ENCODE results near the gene TEF.
"Not testable (repeated sequence)": the region's sequence is repeated elsewhere in the genome, so short reads cannot be mapped to it uniquely, and the experiment has no call there.

The TEF gene

GRCh38 chr22:41435560-41435959, 53.8 kb downstream of the TEF start:
- TF ChIP-seq CTCF (conservative IDR thresholded peaks at IDR 0.05; ENCODE audit: low read length) = no peak
- no peak for DNase-seq (ENCODE audit: low read depth)

GRCh38 chr22:41436322-41437113, 54.8 kb downstream of the TEF start:
- no peak overlapping the region for H3K4me3 ChIP-seq (ENCODE audit: low read length)
- TF ChIP-seq CTCF (conservative IDR thresholded peaks at IDR 0.05; ENCODE audit: low read length) = no peak
- DNase-seq (ENCODE audit: low read depth) = no peak

More at GRCh38 chr22:41435560-41435959, 53.8 kb downstream of the TEF start:
- H3K4me3 ChIP-seq (ENCODE audit: low read length) = no peak overlapping the region

GRCh38 chr22:41437198-41437597, 55.5 kb downstream of the TEF start:
- no peak for DNase-seq (ENCODE audit: low read depth)
- TF ChIP-seq CTCF (conservative IDR thresholded peaks at IDR 0.05; ENCODE audit: low read length) = no peak
- H3K4me3 ChIP-seq (ENCODE audit: low read length) = no peak overlapping the region

- not testable (repeated sequence) for DNase-seq (ENCODE audit: low read depth); H3K4me3 ChIP-seq (ENCODE audit: low read length)
Observed at GRCh38 chr22:41440511-41440910, 58.8 kb downstream of the TEF start.

GRCh38 chr22:41442240-41442792, 60.6 kb downstream of the TEF start:
- H3K4me3 ChIP-seq (ENCODE audit: low read length) = no peak overlapping the region
- no peak for DNase-seq (ENCODE audit: low read depth)
- TF ChIP-seq CTCF (conservative IDR thresholded peaks at IDR 0.05; ENCODE audit: low read length) = no peak

GRCh38 chr22:41444360-41445128, 62.8 kb downstream of the TEF start:
- DNase-seq (ENCODE audit: low read depth) = peak; percentile 94
- TF ChIP-seq CTCF (conservative IDR thresholded peaks at IDR 0.05; ENCODE audit: low read length) = no peak
- peak overlapping the region; percentile 98 for H3K4me3 ChIP-seq (ENCODE audit: low read length)

- no peak for TF ChIP-seq CTCF (conservative IDR thresholded peaks at IDR 0.05; ENCODE audit: low read length)
- H3K4me3 ChIP-seq (ENCODE audit: low read length) = peak overlapping the region; percentile 98
- no peak for DNase-seq (ENCODE audit: low read depth)
Observed at GRCh38 chr22:41445129-41446056, 63.7 kb downstream of the TEF start.
